ENCODE measurements around the gene TMEM132D.

The TMEM132D gene

GRCh38 chr12:129825316-129825715, 78.5 kb downstream of the TMEM132D start:
- no peak for DNase-seq (ENCODE audit: low spot score)

GRCh38 chr12:129821964-129822363, 81.9 kb downstream of the TMEM132D start:
- no peak for DNase-seq (ENCODE audit: low spot score)

- DNase-seq (ENCODE audit: low spot score) = no peak
Observed at GRCh38 chr12:129819391-129819790, 84.4 kb downstream of the TMEM132D start.

GRCh38 chr12:129815846-129816245, 88.0 kb downstream of the TMEM132D start:
- DNase-seq (ENCODE audit: low spot score) = no peak

- DNase-seq (ENCODE audit: low spot score) = no peak
Observed at GRCh38 chr12:129811963-129812362, 91.9 kb downstream of the TMEM132D start.

- DNase-seq (ENCODE audit: low spot score) = no peak
Observed at GRCh38 chr12:129807136-129807535, 96.7 kb downstream of the TMEM132D start.

- no peak for DNase-seq (ENCODE audit: low spot score)
Observed at GRCh38 chr12:129791396-129791795, 112.4 kb downstream of the TMEM132D start.

GRCh38 chr12:129790930-129791329, 112.9 kb downstream of the TMEM132D start:
- no peak for DNase-seq (ENCODE audit: low spot score)

- no peak for DNase-seq (ENCODE audit: low spot score)
Observed at GRCh38 chr12:129790331-129790730, 113.5 kb downstream of the TMEM132D start.

- no peak for DNase-seq (ENCODE audit: low spot score)
Observed at GRCh38 chr12:129789921-129790320, 113.9 kb downstream of the TMEM132D start.

GRCh38 chr12:129788506-129789084, 115.2 kb downstream of the TMEM132D start:
- DNase-seq (ENCODE audit: low spot score) = no peak

GRCh38 chr12:129779989-129780388, 123.8 kb downstream of the TMEM132D start:
- DNase-seq (ENCODE audit: low spot score) = no peak

- DNase-seq (ENCODE audit: low spot score) = no peak
Observed at GRCh38 chr12:129779033-129779432, 124.8 kb downstream of the TMEM132D start.

- no peak for DNase-seq (ENCODE audit: low spot score)
Observed at GRCh38 chr12:129776977-129777667, 126.7 kb downstream of the TMEM132D start.

GRCh38 chr12:129772501-129773493, 131.0 kb downstream of the TMEM132D start:
- no peak for DNase-seq (ENCODE audit: low spot score)

GRCh38 chr12:129771238-129771637, 132.6 kb downstream of the TMEM132D start:
- no peak for DNase-seq (ENCODE audit: low spot score)

GRCh38 chr12:129765719-129766118, 138.1 kb downstream of the TMEM132D start:
- DNase-seq (ENCODE audit: low spot score) = no peak

- no peak for DNase-seq (ENCODE audit: low spot score)
Observed at GRCh38 chr12:129762436-129762835, 141.4 kb downstream of the TMEM132D start.

- no peak for DNase-seq (ENCODE audit: low spot score)
Observed at GRCh38 chr12:129753586-129753985, 150.2 kb downstream of the TMEM132D start.

GRCh38 chr12:129750421-129750820, 153.4 kb downstream of the TMEM132D start:
- DNase-seq (ENCODE audit: low spot score) = no peak

- DNase-seq (ENCODE audit: low spot score) = no peak
Observed at GRCh38 chr12:129746318-129746717, 157.5 kb downstream of the TMEM132D start.

- no peak for DNase-seq (ENCODE audit: low spot score)
Observed at GRCh38 chr12:129729170-129729569, 174.7 kb downstream of the TMEM132D start.

GRCh38 chr12:129727100-129727499, 176.7 kb downstream of the TMEM132D start:
- no peak for DNase-seq (ENCODE audit: low spot score)
